ENCODE measurements around the gene HHATL.

Gene HHATL

DNA sequence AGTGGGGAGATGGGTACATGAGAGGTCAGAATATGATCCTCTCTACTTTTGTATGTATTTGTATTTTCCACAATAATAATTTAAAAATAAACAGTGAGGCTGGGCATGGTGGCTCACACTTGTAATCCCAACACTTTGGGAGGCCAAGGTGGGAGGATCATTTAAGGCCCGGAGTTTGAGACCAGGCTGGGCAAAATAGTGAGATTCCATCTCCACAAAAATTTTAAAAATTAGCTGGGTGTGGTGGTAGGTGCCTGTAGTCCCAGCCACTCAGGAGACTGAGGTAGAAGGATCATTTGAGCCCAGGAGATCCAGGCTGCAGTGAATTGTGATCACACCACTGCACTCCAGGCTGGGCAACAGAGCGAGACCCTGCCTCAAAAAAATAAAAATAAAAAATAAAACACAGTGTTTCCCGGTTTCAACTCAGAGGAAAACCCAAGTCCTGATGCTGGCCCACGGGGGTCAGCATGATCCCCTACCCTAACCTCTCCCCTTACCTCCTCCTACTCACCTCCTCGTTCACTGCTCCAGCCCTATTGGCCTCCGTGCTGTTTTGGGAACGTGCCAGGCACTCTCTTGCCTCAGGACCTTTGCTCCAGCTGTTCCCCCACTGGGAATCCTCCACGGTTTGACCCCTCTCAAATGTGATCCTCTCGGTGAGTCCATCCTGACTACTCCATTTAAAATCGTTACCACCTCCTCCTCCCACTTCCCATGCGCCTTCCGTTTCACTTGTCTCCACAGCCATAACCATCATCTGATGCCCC lies 20.1 kb downstream of the HHATL start:
- no peak for DNase-seq

DNA sequence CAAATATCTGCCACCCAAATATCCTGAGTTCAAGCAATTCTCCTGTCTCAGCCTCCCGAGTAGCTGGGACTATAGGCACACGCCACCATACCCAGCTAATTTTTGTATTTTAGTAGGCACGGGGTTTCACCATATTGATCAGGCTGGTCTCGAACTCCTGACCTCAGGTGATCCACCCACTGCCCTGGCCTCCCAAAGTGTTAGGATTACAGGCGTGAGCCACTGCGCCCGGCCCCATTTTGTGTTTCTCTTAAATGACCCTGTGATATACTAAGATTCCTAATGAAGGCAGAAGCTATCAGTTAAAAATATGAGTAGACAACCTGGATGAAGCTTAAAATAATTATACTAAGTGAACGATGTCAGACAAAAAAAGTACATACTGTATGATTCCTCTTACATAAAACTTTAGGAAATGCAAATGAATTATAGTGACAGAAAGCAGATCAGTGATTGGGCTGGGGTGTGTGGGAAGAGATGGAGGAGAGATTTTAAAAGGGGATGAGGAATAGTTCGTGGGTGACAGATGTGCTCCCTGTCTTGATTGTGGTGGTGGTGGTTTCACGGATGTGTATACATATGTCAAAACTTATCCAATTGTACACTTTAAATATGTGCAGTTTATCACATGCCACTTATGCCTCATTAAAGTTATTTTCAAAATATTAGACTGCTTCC lies 21.1 kb downstream of the HHATL start:
- no peak for DNase-seq

DNA sequence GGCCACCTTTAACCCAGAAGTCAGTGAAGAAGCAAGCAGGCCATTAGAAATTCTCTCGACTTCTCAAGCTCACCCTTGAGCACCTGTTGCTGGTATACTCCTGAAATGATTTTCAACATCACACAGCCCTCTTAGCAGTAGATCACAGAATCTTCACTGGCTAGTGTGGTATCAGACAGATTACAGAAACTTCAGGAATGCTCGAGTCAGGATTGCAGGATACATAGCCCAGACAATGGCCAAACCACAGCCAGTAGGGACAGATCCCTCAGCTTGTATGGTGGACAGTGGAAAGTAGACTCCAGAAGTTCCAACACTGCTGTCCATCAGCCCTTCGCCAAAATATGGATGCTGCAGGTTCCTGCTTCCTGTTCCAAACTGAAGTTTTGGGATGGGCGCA lies 21.8 kb downstream of the HHATL start:
- DNase-seq = no peak

DNA sequence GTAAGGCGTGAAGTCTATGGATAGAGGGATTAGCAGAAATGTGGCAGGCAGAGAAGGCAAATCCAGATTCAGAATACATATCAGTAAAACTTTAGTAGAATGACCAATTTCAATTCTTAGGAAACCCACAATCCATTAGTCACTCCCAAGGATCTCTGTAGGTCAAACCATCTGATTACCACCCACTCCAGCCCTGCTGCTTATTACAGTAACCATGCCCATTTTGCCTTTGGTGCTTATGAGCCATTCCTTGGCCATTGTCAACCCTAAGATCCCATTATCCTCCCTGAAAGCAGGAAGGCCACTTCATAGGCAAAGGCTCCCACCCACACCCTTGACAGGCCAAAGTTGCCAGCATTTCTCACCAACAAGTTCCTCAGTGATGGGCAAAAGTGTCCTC lies 22.3 kb downstream of the HHATL start:
- peak; percentile 68 for DNase-seq

DNA sequence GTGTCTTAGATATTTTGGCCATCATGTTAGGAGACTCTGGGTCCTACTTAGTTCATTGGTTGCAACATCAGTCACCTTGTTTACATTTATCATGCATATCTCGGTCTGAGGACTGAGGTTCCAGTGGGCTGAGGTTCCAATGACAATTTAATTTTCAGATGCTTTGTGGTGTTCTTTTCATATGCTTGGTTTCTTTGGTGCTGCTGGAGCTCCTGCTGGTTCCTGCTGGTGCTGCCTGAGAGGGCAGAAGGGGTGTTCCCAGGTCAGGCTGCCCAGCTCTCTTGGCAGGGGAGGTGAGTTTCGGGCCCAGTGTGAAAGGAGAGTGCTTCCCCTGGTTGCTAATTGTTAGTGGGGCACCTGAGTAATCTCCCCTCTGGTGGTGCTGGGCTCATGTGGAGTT lies 24.2 kb downstream of the HHATL start:
- DNase-seq = no peak

DNA sequence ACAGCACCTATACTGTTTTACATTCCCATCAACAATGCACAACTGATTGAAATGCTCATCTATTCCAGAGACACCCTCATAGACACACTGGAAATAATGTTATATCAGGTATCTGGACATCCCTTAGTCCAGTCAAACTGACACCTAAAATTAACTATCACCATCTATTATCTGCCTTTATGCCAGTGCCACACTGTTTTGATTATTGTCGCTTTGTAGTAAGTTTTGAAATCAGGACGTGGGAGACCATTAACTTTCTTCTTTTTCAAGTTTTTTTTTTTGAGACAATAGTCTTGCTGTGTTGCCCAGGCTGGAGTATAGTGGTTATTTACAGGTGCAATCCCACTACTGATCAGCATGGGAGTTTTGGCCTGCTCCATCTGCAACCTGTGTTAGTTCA lies 26.7 kb downstream of the HHATL start:
- no peak for DNase-seq

DNA sequence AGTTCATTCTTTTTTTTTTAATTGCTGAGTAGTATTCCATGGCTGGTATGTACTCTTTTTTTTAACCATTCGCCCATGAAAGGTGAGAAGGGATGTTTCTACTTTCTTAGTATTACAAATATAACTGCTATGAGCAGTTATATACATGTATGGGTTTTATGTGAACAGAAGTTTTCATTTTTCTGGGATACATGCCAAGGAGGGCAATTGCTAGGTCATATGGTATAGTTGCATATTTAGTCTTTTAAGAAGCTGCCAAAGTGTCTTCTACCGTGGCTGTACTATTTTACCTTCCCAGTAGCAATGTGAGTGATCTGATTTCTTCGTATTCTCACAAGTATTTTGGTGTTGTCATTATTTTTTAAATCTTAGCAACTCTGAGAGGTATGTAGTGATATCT lies 28.5 kb downstream of the HHATL start:
- DNase-seq = no peak

DNA sequence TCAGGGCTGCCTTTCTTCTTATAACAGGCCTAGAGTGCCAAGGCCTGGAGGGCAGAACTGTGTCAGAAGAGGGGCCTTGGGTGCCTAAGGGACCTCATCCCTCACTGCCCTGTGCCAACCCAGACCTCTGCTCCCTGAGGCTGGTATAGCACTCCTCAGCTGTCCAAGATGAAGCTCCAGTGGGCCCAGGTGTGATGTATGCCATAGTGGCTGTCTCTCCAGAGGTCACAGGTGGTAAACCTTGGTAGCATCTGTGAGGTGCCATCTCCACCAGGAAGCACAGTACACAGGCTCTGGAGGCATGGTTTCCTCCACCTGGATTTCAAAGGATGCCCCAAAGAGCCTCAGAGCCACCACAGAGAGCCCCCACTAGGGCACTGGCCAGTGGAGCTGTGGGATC lies 29.5 kb downstream of the HHATL start:
- DNase-seq = no peak

DNA sequence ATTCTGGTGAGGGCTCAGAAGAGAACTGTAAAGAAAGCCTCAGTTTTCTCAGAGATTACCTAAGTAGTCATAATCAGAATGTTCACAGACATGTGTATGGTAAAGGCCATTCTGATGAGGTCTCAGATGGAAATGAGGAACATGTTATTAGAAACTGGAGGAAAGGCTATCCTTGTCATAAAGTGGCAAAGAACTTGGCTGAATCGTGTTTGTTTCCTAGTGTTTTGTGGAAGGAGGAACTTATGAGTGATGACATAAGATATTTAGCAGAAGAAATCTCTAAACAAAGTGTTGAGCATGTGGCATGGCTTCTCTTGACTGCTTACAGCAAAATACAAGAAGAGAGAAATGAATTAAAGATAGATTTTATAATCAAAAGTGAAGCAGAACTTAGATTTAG lies 30.1 kb downstream of the HHATL start:
- DNase-seq = peak; percentile 70

DNA sequence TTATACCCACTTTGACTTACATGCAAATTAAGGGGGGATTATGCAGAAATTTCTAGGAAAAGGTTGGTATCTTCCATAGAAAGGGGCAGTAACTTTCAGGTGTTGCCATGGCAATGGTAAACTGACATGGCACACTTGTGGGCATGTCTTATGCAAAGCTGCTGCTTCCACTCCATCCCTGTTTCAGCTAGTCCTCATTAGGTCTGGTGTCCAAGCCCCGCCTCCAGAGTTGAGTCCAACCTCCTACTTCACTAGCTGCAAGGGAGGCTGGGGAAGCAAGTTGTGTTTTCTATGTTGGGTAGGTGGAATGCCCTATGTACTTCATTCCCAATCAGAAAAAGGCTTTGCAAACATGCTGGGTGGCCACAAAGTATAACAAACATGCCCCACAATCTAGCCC lies 31.9 kb downstream of the HHATL start:
- no peak for DNase-seq

DNA sequence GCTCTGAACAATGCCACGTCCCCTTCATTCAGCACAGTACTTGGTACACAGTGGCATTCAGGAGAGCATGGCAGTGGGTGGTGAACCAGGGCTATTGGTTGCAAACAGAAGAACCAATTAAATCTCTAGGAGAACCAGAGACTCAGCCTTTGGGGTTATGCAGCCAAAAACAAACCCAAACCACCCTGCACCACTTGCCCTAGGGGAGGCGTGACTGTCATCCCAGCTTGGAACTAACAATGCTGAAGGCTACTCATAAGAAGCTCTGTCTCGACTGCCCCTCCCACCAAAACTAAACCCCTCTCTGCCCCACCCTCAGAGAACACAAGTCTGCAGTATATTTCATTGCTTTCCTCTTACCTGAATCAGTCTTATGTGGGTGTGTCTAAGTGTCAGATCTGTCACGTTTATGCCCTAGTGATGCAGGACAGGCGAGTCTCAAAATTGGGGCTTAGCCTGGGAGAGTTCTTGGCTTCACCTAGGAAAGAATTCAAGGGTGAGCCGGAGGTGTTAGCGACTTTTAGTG lies 32.5 kb downstream of the HHATL start:
- DNase-seq = no peak

DNA sequence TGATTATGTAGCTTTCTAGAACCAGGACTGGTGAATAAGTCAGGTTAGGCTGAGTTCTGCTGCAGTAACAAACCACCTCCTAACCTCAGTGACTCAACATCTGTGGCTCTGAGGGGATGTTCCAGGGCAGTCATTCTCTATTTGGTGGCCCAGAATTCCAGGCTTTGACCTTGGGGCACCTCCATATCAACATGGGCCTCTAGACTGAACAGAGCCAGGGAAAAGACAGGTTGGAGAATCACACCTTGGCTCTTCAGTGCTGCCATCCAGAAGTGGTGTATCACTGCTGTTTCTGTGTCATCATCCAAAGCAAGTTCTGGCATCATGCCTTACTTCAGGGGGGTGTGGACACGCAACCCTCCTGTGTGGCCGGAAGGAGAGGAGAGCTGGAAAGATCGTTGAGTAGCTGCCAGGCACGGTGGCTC lies 33.8 kb downstream of the HHATL start:
- no peak for DNase-seq

DNA sequence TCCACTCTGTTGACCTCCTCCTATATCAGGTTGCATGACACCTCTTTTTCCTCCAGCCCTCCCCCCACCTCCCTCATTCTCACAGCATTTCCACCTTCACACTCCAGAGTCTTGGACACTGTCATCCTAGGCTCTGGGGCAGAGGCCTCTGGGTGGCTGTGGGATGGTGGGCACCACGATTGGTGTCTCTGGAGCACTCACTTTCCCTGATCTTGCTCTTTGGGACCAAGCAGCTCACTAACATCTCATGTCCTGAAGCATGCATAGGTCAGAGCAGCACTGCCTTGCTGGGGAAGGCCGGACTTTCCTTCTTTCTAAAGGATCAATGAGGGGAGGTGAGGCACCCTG lies 34.2 kb downstream of the HHATL start:
- DNase-seq = no peak

DNA sequence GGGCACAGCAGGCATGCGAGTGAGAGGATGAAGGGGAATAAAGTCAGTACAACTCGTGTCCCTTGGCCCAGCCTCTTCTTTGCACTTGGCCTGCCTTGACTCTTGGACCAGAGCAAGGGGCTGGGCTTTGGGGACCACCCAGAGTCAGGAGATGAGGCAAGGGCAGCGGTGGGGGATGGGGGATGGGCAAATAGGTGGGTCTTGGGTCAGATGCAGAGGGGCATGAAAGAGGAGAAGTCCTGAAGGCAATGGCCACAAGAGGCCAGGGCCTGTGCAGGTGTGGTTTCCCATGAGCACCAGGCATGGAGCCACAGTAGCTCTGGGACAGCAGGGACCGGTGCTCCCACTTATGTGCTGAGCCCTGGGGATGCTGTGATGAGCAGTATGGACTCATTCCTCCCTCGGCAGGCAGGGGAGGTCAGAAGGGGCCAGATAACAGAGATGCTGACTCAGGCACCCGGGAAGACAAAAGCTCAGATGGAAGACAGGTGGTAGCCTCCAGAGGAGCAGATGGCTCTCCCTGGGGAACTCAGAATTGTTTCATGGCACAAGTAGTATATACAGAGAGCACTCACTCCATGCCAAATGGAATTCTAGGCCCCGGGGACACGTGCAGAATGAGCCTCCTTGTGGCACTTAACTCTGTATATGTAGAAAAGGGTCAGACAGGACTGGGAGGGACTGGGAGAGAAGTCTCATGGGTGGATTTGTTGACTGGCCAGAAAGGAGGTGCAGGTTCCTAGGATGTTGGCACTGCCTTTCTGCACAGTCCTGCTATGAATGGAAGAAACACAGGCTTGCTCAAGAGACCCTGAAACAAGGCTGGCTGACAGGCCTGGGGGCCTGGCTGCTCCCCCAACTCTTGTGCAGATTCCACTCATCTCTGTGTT lies 34.8 kb downstream of the HHATL start:
- no peak for DNase-seq

DNA sequence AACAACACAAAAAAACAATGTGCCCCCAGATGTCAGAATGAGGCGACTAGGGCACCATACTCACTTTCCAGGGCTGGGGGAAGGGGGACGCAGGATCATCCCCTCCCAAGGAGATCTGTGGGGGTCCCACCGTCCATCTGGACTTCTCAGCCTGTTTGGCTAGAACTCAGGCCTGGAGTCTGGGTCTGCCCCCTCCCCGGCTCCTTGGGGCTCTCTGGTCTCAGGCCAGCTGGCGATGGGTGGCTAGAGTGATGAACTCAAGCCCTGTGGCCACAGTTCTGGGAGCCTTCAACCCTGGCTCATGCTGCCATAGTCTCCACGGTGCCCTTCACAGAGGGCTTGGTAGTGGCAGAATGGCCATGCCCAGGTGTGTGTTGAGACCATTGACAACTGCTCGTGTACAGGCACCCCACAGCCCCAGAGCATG lies 35.5 kb downstream of the HHATL start:
- DNase-seq = no peak

DNA sequence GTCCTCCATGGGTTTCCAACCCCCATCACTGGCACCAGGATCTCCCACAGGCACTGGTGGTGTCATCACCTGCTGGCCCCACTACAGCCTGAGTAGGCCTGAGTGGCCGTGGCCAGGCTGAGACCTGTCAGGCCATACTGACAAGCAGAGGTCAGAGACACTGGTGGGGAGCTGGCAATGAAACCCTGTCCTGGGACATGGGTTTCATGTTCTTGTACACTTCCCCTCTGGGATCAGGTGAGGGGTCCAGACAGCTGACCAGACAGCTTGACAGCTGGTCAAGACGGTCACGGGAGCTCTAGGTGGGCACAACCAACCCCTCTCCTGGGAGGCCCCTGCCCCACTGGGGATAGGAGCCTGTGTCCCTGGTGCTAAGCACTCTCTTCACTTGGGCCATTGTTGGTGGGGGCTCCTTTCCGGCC lies 36.0 kb downstream of the HHATL start:
- DNase-seq = no peak

DNA sequence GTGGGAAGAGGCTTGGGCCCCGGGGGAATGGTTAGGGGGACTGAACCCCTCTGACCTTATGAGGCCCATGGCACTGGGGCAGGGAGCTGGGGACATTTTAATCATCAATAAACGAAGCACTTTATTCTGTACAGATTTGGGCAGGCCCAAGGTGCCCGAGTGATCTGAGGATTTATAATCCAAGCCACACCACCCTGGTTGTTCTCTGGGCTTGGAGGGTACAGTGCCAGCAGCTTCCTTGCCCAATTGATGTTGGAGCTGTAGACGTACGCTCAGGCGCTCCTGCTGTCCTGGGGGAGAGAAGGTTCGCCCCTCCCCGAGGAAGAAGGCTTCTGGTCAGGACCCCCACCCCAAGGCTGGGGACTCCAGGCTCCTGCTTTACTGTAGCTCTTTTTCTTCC lies 36.6 kb downstream of the HHATL start:
- DNase-seq = no peak

DNA sequence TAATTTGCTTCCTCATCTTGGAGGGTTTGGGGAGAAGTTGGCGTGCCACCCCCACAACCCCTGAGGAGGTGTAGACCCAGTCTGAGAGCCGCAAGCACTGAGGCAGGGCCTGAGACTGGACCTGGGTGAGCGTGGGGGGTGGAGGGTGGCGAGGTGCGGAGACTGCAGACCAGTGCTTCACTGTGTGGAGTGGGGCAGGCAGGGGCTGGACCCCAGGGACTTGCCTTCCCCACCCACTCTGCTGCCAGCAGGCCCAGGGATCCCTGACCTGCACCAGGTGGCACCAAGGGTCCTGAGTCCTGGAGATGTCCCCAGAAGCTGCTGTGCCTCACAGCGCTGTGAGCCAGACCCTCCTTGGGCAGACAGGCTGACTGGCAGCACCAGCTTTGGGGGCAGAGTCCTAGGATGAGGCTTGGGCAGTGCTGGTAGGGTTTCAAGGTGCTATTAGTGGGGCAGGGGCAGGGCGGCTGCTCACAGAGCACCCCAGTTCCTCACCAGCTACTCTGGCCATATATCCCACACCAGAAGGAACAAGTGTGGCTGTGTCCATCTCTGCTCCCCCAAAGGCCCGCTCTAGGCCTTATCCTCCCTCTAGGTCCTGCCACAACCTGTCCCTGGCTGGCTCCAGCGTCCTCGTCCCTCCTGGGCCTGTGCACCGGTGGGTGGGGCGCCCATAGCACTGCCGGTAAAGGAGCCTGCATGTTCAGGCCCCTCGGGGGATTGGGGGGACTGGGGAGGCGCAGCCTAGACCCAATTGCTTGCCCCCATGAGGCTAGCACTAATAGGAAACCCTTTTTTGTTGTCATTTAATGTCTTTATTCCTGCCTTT lies 37.3 kb downstream of the HHATL start:
- no peak for DNase-seq

DNA sequence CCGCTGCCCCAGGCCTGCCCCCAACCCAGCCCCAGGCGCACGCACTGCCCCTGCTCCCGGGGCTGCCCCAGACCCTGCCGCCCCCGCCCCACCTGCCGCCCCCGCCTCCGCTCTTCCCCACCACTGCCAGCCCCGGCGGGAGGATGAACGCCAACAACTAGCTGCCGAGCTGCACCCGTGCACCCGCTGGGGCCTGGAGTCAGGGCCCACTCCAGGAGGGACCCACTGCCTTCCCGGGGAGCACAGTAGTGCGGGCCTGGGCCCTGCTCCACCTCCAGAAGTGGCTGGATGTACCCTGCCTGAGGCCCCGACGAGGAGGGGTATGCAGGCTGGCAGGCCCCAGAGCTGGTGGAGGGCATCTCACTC lies 38.2 kb downstream of the HHATL start:
- DNase-seq = no peak

DNA sequence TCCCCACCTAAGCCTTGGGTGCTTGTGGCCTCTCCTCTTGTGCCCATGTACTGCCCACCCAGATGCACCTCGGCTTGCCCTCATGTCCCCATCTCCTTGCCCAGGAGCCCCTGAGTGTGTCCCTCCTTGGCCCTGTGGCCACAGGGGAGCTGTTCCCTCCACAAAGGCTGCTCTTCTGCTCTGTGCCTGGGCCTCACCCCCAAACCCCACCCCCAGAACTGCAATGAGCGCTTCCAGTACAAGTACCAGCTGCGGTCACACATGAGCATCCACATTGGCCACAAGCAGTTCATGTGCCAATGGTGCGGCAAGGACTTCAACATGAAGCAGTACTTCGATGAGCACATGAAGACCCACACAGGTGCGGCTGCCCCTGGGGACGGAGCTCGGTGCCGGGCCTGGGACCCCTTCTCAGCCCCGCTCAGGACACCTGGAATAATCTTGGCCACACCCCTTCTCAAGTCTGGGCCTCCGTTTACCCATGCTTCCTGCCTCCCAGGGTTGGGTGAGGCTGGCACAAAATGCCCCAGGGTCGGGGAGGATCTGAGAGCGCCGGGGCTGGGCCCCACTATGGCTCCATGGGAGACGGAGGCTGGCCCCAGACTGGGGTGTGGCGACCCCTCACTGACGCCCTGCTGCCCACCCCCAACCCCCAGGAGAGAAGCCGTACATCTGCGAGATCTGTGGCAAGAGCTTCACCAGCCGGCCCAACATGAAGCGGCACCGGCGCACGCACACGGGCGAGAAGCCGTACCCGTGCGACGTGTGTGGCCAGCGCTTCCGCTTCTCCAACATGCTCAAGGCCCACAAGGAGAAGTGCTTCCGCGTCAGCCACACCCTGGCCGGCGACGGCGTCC lies 38.8 kb downstream of the HHATL start:
- DNase-seq = no peak

DNA sequence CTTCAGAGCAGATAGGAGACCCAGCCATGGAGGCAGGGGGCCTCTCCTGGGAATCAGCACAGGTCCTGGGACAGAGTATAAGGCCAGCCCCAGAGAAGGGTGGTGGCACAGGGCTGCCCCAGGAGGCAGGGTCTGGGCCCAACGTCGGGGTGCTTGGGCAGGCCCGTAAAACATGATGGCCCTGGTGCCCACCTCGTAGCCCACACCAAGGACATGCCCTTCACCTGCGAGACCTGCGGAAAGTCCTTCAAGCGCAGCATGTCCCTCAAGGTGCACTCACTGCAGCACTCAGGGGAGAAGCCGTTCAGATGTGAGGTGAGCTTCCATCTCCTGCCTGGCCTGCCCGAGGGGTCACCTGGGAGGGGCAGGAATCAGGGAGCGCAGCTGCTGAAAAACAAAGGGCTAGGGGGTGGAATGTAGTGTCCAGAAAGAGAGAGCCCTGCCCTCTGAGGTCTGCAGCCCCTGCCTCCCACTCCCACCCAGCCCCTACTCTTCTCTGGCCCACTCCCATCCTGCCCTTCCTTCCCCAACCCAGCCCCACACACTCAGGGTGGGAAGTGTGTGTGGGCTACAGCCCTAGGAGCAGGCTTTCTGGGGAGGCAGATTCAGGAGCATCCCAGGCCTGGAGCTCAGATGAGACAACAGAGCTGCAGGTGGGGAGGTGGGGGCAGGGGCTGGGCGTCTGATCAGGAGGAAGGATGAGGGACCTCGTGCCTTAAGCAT lies 39.6 kb downstream of the HHATL start:
- DNase-seq = no peak

Measured in suppressor macrophage treated with lipopolysaccharide for 4 hours (primary cell).